ENCODE data around the gene SRRM1. TPM values are rescaled to one million over a fixed set of nuclear protein-coding genes. Genes with fewer than 3 reads are reported as not detected.

Gene SRRM1
- total and polyA plus RNA-seq, 2 experiments from 2014 or later: 118 to 666 TPM

DNA sequence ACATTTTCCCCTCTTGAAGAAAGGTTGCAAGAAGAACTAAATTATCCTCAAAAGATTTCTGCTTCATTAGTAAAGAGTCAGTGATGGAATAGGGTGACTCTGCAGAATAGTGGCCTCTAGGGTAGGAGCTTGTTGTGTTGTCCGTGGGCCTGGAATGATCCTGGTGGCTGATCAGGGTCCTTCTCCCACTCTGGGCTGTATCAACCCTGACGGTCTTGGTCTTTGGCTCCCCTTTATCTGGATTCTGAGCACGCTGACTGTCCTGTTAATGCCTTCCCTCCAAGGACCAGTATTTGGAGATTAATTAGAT, 36.9 kb upstream of the SRRM1 start (continued):
- no peak for TF ChIP-seq CTCF (conservative IDR thresholded peaks at IDR 0.05; ENCODE audit: low read depth in 2 of 2)
- TF ChIP-seq STAT1 (IDR thresholded peaks at IDR 0.05; ENCODE audit: unreplicated experiment): no peak
- no peak for TF ChIP-seq CREB1 (CRISPR knock-in tag; IDR thresholded peaks at IDR 0.05; ENCODE audit: low read depth)
- TF ChIP-seq JUNB (IDR thresholded peaks at IDR 0.05; ENCODE audit: unreplicated experiment): no peak
- no peak for TF ChIP-seq EZH2phosphoT487 (IDR thresholded peaks at IDR 0.05; ENCODE audit: unreplicated experiment)
- TF ChIP-seq POLR2AphosphoS5 (IDR thresholded peaks at IDR 0.05; ENCODE audit: low read depth): no peak
- TF ChIP-seq, protein P1, sequence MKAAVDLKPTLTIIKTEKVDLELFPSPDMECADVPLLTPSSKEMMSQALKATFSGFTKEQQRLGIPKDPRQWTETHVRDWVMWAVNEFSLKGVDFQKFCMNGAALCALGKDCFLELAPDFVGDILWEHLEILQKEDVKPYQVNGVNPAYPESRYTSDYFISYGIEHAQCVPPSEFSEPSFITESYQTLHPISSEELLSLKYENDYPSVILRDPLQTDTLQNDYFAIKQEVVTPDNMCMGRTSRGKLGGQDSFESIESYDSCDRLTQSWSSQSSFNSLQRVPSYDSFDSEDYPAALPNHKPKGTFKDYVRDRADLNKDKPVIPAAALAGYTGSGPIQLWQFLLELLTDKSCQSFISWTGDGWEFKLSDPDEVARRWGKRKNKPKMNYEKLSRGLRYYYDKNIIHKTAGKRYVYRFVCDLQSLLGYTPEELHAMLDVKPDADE (IDR thresholded peaks at IDR 0.05): no peak
- TF ChIP-seq, protein P2, sequence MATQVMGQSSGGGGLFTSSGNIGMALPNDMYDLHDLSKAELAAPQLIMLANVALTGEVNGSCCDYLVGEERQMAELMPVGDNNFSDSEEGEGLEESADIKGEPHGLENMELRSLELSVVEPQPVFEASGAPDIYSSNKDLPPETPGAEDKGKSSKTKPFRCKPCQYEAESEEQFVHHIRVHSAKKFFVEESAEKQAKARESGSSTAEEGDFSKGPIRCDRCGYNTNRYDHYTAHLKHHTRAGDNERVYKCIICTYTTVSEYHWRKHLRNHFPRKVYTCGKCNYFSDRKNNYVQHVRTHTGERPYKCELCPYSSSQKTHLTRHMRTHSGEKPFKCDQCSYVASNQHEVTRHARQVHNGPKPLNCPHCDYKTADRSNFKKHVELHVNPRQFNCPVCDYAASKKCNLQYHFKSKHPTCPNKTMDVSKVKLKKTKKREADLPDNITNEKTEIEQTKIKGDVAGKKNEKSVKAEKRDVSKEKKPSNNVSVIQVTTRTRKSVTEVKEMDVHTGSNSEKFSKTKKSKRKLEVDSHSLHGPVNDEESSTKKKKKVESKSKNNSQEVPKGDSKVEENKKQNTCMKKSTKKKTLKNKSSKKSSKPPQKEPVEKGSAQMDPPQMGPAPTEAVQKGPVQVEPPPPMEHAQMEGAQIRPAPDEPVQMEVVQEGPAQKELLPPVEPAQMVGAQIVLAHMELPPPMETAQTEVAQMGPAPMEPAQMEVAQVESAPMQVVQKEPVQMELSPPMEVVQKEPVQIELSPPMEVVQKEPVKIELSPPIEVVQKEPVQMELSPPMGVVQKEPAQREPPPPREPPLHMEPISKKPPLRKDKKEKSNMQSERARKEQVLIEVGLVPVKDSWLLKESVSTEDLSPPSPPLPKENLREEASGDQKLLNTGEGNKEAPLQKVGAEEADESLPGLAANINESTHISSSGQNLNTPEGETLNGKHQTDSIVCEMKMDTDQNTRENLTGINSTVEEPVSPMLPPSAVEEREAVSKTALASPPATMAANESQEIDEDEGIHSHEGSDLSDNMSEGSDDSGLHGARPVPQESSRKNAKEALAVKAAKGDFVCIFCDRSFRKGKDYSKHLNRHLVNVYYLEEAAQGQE (IDR thresholded peaks at IDR 0.05; ENCODE audit: unreplicated experiment): no peak

- no peaks in the 10 kb centered on the region for H3K9me2 ChIP-seq (ENCODE audit: insufficient read depth)
- no peaks in the 10 kb centered on the region for H3K27me3 ChIP-seq (ENCODE audit: insufficient read depth)
- ATAC-seq (no peak), DNase-seq (ENCODE audit: low spot score) (no peak)
- Mint-ChIP-seq H3K27ac (no peak overlapping the region), H3K36me3 (ENCODE audit: low read depth) (no peaks in the 10 kb centered on the region), H3K4me1 (no peaks in the 10 kb centered on the region), H3K9me3 (no peaks in the 10 kb centered on the region), H3K4me3 (no peak overlapping the region), H3K27me3 (ENCODE audit: insufficient read depth, low read depth, poor library complexity) (no peaks in the 10 kb centered on the region)
- H4K20me1 ChIP-seq (replicated peaks; ENCODE audit: insufficient read depth): no peaks in the 10 kb centered on the region
- H3K27ac ChIP-seq (ENCODE audit: low read depth): no peak overlapping the region
- no peaks in the 10 kb centered on the region for H3K79me2 ChIP-seq (replicated peaks; ENCODE audit: insufficient read depth)
- H3F3A ChIP-seq (replicated peaks; ENCODE audit: low read depth): no peaks in the 10 kb centered on the region
- no peaks in the 10 kb centered on the region for H3K4me1 ChIP-seq (ENCODE audit: insufficient read depth)
- H2AFZ ChIP-seq: no peak overlapping the region
- H3K36me3 ChIP-seq (ENCODE audit: insufficient read depth): no peaks in the 10 kb centered on the region
- no peak overlapping the region for H3K4me3 ChIP-seq
- H3K4me2 ChIP-seq: no peak overlapping the region
- TF ChIP-seq EZH2phosphoT487 (IDR thresholded peaks at IDR 0.05; ENCODE audit: unreplicated experiment) (no peak), POLR2AphosphoS5 (IDR thresholded peaks at IDR 0.05; ENCODE audit: low read depth) (no peak), CTCF (conservative IDR thresholded peaks at IDR 0.05; ENCODE audit: low read depth in 2 of 2) (no peak), JUNB (IDR thresholded peaks at IDR 0.05; ENCODE audit: unreplicated experiment) (no peak), EZH2 (IDR thresholded peaks at IDR 0.05; ENCODE audit: low read depth, unreplicated experiment) (no peak), CREB1 (CRISPR knock-in tag; IDR thresholded peaks at IDR 0.05; ENCODE audit: low read depth) (no peak), ZNF114 (CRISPR knock-in tag; IDR thresholded peaks at IDR 0.05) (no peak), ZNF331 (CRISPR knock-in tag; IDR thresholded peaks at IDR 0.05; ENCODE audit: low read depth) (no peak), STAT1 (IDR thresholded peaks at IDR 0.05; ENCODE audit: unreplicated experiment) (no peak), NANOG (IDR thresholded peaks at IDR 0.05; ENCODE audit: borderline replicate concordance) (no peak)
- TF ChIP-seq, protein P1 (IDR thresholded peaks at IDR 0.05): no peak
- TF ChIP-seq, protein P2 (IDR thresholded peaks at IDR 0.05; ENCODE audit: unreplicated experiment): no peak
Measured at GRCh38 chr1:24606621-24607020, 36.5 kb upstream of the SRRM1 start.
